Mammary epithelial cell (primary cell): ENCODE results near the gene CSGALNACT2.

Experiments used
- CTCF ChIP-seq, 2 donors: IDR thresholded peaks in 1 of 2; conservative IDR thresholded peaks in 1 of 2; 2 replicates each; pipeline ENCODE4 v1.5.1; 2011 to 2012; ENCODE audit warnings: inconsistent platforms in 2 of 2, low read length in 2 of 2, mild to moderate bottlenecking in 2 of 2, control low read depth in 1 of 2, low read depth in 1 of 2; ENCODE audit not compliant: insufficient read depth in 1 of 2; ENCODE audit errors: extremely low read depth in 1 of 2
- EZH2 ChIP-seq: IDR thresholded peaks from 2 replicates; pipeline ENCODE4 v1.6.1; 2012; ENCODE audit warnings: low read length, inconsistent platforms, borderline replicate concordance

GRCh38 chr10:43196981-43197833 lies 59.0 kb downstream of the CSGALNACT2 start:
- no peak for TF ChIP-seq CTCF (conservative IDR thresholded peaks at IDR 0.05 in 1 of 2, IDR thresholded peaks at IDR 0.05 in 1 of 2; ENCODE audit: extremely low read depth in 1 of 2, insufficient read depth in 1 of 2, low read depth in 1 of 2, low read length in 2 of 2)
- TF ChIP-seq EZH2 = no peak
